K562 (cell line): ENCODE measurements around the gene EFNA5. TPM values are rescaled to one million over a fixed set of nuclear protein-coding genes. Genes with fewer than 3 reads are reported as not detected.

Source experiments
- ARNT ChIP-seq, 2 experiments: fragments of 450-650 bp; IDR thresholded peaks; 2 replicates each; pipeline ENCODE4 v1.6.1; 2016; ENCODE audit warnings: mild to moderate bottlenecking in 1 of 2
- C11orf30 ChIP-seq: fragments of 450-650 bp; IDR thresholded peaks from 2 replicates; pipeline ENCODE4 v1.6.1; 2016; ENCODE audit warnings: low read depth, mild to moderate bottlenecking
- HDAC8 ChIP-seq: fragments of 450-650 bp; IDR thresholded peaks from 2 replicates; pipeline ENCODE4 v1.6.1; 2016; ENCODE audit warnings: mild to moderate bottlenecking, missing genetic modification characterization, moderate library complexity, missing compliant biosample characterization
- LEF1 ChIP-seq: fragments of 450-650 bp; IDR thresholded peaks from 2 replicates; pipeline ENCODE4 v1.6.1; 2016; ENCODE audit warnings: mild to moderate bottlenecking
- ZNF143 ChIP-seq: sonication (generic); formaldehyde crosslinking; IDR thresholded peaks from 2 replicates; pipeline ENCODE4 v1.9.0; 2022; ENCODE audit warnings: mild to moderate bottlenecking, missing genetic modification reagents
- polyA plus RNA-seq, 8 experiments: library from polyadenylated mRNA; depleted of rRNA in 4 of 8; stranded (reverse) in 5 of 8; unstranded in 3 of 8; fragments of >200 nt; fragmentation: Nextera tagmentation in 2 of 8; fragmentation: Illumina TruSeq in 1 of 8; extraction: Ambion mirVana in 2 of 8; extraction: Trizol in 1 of 8; gene quantifications; 2 replicates each; pipeline versions ENCODE4 v1.2.1 to v1.2.3, GENCODE V29; 2011 to 2014; ENCODE audit warnings: inconsistent platforms in 1 of 8, missing spikeins in 1 of 8
- total RNA-seq, 7 experiments: library from RNA; depleted of rRNA in 6 of 7; stranded (reverse); fragments of >200 nt in 6 of 7; fragmentation: Illumina TruSeq in 2 of 7; extraction: Trizol in 2 of 7; gene quantifications; 2 replicates each; pipeline versions ENCODE4 v1.2.1 to v1.2.3, GENCODE V29; 2011 to 2021; ENCODE audit warnings: low replicate concordance in 1 of 7
- TF ChIP-seq, protein P1 (sequence below): fragments of 150-350 bp; IDR thresholded peaks from 2 replicates; pipeline ENCODE4 v1.6.1; 2014; ENCODE audit warnings: low read depth, mild to moderate bottlenecking, low read length, borderline replicate concordance
- TF ChIP-seq, protein P2 (sequence below): fragments of 250-450 bp; sonication (Bioruptor Pico); IDR thresholded peaks from 2 replicates; pipeline ENCODE4 v1.4.0; 2020; ENCODE audit warnings: mild to moderate bottlenecking, moderate library complexity, borderline replicate concordance
- TF ChIP-seq, protein P3 (sequence below): sonication (generic); formaldehyde crosslinking; IDR thresholded peaks from 2 replicates; pipeline ENCODE4 v1.8.1; 2023; ENCODE audit warnings: mild to moderate bottlenecking, missing genetic modification reagents
- TF ChIP-seq, protein P4 (sequence below): IDR thresholded peaks from 2 replicates; pipeline ENCODE4 v1.6.1; 2011; ENCODE audit warnings: borderline replicate concordance, low read depth, mild to moderate bottlenecking, moderate library complexity, low read length; ENCODE audit not compliant: insufficient read depth, poor library complexity, severe bottlenecking

Gene EFNA5
- total and polyA plus RNA-seq, 9 of the 15 experiments (the other 6 are each of a cell fraction or from before 2014, with no cell fraction given) = 0.20 TPM; not detected in 8

DNA sequence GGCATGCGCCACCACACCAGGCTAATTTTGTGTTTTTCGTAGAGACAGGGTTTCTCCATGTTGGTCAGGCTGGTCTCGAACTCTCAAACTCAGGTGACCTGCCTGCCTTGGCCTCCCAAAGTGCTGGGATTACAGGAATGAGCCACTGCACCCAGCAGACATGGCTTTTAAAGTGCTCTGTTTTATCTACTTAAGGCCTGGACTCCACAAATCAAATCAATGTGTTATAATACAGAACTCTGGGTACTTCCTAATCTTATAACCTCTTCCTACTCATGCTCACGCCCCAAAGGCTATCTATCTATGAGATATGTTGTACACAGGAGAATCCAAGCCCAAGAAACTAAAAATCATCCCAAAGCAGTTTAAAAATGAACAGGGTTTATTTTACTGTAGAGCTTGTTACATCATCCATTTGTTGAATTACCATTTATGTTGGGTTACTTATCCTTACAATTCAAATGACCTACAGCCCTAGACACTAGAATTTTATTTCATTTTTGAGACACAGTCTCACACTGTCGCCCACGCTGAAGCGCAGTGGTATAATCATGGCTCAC lies 155.1 kb downstream of the EFNA5 start (continued):
- TF ChIP-seq, protein P1, sequence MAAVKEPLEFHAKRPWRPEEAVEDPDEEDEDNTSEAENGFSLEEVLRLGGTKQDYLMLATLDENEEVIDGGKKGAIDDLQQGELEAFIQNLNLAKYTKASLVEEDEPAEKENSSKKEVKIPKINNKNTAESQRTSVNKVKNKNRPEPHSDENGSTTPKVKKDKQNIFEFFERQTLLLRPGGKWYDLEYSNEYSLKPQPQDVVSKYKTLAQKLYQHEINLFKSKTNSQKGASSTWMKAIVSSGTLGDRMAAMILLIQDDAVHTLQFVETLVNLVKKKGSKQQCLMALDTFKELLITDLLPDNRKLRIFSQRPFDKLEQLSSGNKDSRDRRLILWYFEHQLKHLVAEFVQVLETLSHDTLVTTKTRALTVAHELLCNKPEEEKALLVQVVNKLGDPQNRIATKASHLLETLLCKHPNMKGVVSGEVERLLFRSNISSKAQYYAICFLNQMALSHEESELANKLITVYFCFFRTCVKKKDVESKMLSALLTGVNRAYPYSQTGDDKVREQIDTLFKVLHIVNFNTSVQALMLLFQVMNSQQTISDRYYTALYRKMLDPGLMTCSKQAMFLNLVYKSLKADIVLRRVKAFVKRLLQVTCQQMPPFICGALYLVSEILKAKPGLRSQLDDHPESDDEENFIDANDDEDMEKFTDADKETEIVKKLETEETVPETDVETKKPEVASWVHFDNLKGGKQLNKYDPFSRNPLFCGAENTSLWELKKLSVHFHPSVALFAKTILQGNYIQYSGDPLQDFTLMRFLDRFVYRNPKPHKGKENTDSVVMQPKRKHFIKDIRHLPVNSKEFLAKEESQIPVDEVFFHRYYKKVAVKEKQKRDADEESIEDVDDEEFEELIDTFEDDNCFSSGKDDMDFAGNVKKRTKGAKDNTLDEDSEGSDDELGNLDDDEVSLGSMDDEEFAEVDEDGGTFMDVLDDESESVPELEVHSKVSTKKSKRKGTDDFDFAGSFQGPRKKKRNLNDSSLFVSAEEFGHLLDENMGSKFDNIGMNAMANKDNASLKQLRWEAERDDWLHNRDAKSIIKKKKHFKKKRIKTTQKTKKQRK = no peak
- TF ChIP-seq, protein P2, sequence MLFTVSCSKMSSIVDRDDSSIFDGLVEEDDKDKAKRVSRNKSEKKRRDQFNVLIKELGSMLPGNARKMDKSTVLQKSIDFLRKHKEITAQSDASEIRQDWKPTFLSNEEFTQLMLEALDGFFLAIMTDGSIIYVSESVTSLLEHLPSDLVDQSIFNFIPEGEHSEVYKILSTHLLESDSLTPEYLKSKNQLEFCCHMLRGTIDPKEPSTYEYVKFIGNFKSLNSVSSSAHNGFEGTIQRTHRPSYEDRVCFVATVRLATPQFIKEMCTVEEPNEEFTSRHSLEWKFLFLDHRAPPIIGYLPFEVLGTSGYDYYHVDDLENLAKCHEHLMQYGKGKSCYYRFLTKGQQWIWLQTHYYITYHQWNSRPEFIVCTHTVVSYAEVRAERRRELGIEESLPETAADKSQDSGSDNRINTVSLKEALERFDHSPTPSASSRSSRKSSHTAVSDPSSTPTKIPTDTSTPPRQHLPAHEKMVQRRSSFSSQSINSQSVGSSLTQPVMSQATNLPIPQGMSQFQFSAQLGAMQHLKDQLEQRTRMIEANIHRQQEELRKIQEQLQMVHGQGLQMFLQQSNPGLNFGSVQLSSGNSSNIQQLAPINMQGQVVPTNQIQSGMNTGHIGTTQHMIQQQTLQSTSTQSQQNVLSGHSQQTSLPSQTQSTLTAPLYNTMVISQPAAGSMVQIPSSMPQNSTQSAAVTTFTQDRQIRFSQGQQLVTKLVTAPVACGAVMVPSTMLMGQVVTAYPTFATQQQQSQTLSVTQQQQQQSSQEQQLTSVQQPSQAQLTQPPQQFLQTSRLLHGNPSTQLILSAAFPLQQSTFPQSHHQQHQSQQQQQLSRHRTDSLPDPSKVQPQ (CRISPR knock-in tag) = no peak
- TF ChIP-seq HDAC8 (tag) (no peak), LEF1 (no peak), ZNF143 (CRISPR knock-in tag) (no peak), ARNT (IDR thresholded peaks at IDR 0.05) (no peak), C11orf30 (no peak)
- TF ChIP-seq, protein P3, sequence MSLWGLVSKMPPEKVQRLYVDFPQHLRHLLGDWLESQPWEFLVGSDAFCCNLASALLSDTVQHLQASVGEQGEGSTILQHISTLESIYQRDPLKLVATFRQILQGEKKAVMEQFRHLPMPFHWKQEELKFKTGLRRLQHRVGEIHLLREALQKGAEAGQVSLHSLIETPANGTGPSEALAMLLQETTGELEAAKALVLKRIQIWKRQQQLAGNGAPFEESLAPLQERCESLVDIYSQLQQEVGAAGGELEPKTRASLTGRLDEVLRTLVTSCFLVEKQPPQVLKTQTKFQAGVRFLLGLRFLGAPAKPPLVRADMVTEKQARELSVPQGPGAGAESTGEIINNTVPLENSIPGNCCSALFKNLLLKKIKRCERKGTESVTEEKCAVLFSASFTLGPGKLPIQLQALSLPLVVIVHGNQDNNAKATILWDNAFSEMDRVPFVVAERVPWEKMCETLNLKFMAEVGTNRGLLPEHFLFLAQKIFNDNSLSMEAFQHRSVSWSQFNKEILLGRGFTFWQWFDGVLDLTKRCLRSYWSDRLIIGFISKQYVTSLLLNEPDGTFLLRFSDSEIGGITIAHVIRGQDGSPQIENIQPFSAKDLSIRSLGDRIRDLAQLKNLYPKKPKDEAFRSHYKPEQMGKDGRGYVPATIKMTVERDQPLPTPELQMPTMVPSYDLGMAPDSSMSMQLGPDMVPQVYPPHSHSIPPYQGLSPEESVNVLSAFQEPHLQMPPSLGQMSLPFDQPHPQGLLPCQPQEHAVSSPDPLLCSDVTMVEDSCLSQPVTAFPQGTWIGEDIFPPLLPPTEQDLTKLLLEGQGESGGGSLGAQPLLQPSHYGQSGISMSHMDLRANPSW (CRISPR knock-in tag) = no peak
- TF ChIP-seq, protein P4, sequence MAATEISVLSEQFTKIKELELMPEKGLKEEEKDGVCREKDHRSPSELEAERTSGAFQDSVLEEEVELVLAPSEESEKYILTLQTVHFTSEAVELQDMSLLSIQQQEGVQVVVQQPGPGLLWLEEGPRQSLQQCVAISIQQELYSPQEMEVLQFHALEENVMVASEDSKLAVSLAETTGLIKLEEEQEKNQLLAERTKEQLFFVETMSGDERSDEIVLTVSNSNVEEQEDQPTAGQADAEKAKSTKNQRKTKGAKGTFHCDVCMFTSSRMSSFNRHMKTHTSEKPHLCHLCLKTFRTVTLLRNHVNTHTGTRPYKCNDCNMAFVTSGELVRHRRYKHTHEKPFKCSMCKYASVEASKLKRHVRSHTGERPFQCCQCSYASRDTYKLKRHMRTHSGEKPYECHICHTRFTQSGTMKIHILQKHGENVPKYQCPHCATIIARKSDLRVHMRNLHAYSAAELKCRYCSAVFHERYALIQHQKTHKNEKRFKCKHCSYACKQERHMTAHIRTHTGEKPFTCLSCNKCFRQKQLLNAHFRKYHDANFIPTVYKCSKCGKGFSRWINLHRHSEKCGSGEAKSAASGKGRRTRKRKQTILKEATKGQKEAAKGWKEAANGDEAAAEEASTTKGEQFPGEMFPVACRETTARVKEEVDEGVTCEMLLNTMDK = no peak
